ENCODE measurements around the gene AGBL1.

The AGBL1 gene

DNA sequence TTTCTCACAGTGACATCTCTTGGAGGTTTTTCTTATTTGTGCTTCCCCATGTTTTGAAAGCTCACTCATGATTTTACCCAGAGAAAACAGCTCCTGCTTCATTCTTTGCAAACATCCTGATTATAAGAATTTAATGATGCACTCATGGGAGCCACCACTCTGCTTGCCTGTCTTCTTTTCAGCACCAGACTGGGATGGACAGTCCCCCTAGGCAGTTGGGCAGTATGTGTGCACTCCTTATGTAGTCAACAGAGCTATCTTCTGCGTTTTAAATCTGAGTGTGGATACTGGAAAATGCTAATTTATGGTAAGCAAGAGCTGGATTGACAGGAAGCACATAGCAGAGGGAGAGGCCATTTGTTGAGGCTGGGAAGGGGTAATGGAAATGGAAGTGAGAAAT, 276.1 kb downstream of the AGBL1 start:
- TF ChIP-seq, protein P1, sequence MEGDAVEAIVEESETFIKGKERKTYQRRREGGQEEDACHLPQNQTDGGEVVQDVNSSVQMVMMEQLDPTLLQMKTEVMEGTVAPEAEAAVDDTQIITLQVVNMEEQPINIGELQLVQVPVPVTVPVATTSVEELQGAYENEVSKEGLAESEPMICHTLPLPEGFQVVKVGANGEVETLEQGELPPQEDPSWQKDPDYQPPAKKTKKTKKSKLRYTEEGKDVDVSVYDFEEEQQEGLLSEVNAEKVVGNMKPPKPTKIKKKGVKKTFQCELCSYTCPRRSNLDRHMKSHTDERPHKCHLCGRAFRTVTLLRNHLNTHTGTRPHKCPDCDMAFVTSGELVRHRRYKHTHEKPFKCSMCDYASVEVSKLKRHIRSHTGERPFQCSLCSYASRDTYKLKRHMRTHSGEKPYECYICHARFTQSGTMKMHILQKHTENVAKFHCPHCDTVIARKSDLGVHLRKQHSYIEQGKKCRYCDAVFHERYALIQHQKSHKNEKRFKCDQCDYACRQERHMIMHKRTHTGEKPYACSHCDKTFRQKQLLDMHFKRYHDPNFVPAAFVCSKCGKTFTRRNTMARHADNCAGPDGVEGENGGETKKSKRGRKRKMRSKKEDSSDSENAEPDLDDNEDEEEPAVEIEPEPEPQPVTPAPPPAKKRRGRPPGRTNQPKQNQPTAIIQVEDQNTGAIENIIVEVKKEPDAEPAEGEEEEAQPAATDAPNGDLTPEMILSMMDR (IDR thresholded peaks at IDR 0.05; ENCODE audit: borderline replicate concordance, insufficient read depth, low read depth, low read length), result no peak
- no peak overlapping the region for H3K4me3 ChIP-seq (ENCODE audit: low read depth, low read length)

DNA sequence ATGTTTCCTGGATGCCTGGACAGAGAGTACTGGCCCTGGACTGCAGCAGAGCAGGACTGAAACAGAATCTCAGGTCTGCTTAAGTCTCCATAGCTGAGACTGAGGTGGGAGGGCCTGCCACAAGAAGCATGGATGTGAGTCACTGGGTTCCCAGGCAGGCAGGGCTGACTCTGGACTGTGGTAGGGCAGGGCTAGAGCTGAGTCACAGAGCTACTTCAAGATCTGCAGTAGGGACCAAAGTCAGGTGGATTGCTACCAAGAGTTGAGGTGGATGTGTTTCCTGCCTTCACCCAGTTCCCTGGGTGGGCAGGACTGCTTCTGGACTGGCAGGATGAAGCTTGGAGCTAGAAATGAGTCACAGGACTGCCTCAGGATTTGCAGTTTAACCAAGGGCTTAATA, 282.9 kb downstream of the AGBL1 start:
- TF ChIP-seq, protein P1 (IDR thresholded peaks at IDR 0.05; ENCODE audit: borderline replicate concordance, insufficient read depth, low read depth, low read length), result no peak
- H3K4me3 ChIP-seq (ENCODE audit: low read depth, low read length), result no peak overlapping the region

DNA sequence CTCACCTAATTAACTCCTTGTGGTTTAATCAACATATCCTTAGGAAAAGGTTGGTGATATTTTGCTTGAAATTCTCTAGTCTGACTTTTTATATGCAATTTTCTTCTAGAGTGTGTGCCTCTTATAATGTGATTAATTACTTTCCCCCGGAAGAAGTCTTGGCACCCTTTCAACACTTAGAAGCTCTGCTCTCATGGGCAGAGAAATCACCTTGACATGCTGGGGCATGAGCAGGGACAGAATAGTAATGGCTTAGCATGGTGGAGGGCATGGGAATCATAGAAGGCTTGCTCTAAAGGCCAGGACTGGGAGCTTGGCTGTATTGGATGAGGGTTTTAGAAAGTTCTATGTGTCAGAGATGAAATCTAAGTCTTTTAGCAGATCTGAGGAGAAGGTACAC, 293.5 kb downstream of the AGBL1 start:
- H3K4me3 ChIP-seq (ENCODE audit: low read depth, low read length), result no peak overlapping the region

DNA sequence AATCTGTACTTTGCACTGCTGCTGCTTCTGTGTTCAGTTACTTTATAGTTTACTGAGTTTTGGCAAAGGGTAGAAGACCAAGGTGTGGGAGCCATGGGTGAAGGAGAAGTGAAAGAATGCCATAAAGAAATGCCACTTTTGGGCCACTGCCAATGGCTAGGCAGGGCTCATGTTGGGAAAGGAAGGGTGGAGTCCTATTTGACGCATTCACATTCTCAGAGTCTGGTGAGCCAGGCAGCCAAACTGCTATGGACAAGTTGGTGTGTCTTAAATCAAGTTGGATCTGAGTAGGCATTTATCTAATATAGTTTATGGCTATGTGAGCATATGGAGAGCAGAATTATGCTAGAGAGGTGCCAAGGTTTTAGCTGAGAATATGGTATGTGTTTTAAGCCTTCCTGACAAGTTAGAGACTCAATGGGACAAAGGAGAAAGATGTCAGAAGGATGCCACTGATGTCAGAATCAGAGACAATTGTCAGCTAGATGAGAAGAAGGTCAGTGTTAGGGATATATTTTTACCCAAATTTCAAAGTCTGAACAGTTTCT, 296.1 kb downstream of the AGBL1 start:
- H3K4me3 ChIP-seq (ENCODE audit: low read depth, low read length), result no peak overlapping the region
- TF ChIP-seq, protein P1 (IDR thresholded peaks at IDR 0.05; ENCODE audit: borderline replicate concordance, insufficient read depth, low read depth, low read length), result no peak

More for the DNA sequence above, 293.5 kb downstream of the AGBL1 start:
- TF ChIP-seq, protein P1 (IDR thresholded peaks at IDR 0.05; ENCODE audit: borderline replicate concordance, insufficient read depth, low read depth, low read length), result no peak

DNA sequence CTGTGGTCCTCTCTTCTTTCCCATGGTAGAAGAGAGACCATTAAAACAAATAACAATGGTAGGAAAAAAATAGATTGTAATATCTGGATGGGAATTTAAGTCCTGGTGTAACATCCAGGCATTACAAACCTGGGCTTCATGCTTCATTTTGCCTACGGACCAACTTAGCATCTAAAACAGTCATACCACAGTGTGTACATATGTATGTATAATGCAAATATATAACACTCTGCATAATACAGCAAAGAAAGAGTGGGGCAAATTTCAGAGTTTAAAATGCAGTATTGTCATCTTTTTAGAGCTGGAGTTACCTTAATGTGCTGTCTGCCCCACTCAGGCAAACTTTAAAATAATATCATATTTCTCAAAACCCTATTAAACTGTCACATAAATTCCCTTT, 298.2 kb downstream of the AGBL1 start:
- H3K4me3 ChIP-seq (ENCODE audit: low read depth, low read length), result no peak overlapping the region
- TF ChIP-seq, protein P1 (IDR thresholded peaks at IDR 0.05; ENCODE audit: borderline replicate concordance, insufficient read depth, low read depth, low read length), result no peak

GRCh38 chr15:86382341-86382740, 302.7 kb downstream of the AGBL1 start:
- TF ChIP-seq, protein P1 (IDR thresholded peaks at IDR 0.05; ENCODE audit: borderline replicate concordance, insufficient read depth, low read depth, low read length), result no peak
- H3K4me3 ChIP-seq (ENCODE audit: low read depth, low read length), result no peak overlapping the region

GRCh38 chr15:86383611-86384010, 303.9 kb downstream of the AGBL1 start:
- no peak overlapping the region for H3K4me3 ChIP-seq (ENCODE audit: low read depth, low read length)
- TF ChIP-seq, protein P1 (IDR thresholded peaks at IDR 0.05; ENCODE audit: borderline replicate concordance, insufficient read depth, low read depth, low read length), result no peak

Measured in GM12875 (cell line).